Loucy (cell line): ENCODE results near the gene ZFPM1.

ENCODE experiments used
- CTCF ChIP-seq: fragments of 200-600 bp; sonication (generic); conservative IDR thresholded peaks from 2 replicates; pipeline ENCODE4 v1.5.1; 2014; ENCODE audit warnings: mild to moderate bottlenecking, antibody characterized with exemption, low read length
- EZH2phosphoT487 ChIP-seq: fragments of 200-600 bp; IDR thresholded peaks from 2 replicates; pipeline ENCODE4 v1.6.1; 2018; ENCODE audit warnings: antibody characterized with exemption, mild to moderate bottlenecking, moderate library complexity, borderline replicate concordance

GRCh38 chr16:88495268-88495772, 42.2 kb downstream of the ZFPM1 start:
- TF ChIP-seq CTCF (no peak), EZH2phosphoT487 (no peak)
